PFSK-1 (cell line): ENCODE results near the gene NOC4L.

ENCODE experiments used
- POLR2AphosphoS5 ChIP-seq: IDR thresholded peaks from 2 replicates; pipeline ENCODE4 v1.6.1; 2012; ENCODE audit warnings: low read depth, mild to moderate bottlenecking, control low read depth, low read length, moderate library complexity
- REST ChIP-seq, 2 experiments: IDR thresholded peaks; 2 replicates each; pipeline versions ENCODE4 v1.6.1 to v1.8.0; 2011 to 2012; ENCODE audit warnings: low read depth in 2 of 2, low read length in 2 of 2, control low read depth in 1 of 2, inconsistent platforms in 1 of 2, mild to moderate bottlenecking in 1 of 2, moderate library complexity in 1 of 2; ENCODE audit not compliant: insufficient read depth in 1 of 2
- SIN3A ChIP-seq: IDR thresholded peaks from 2 replicates; pipeline ENCODE4 v1.6.1; 2012; ENCODE audit warnings: mild to moderate bottlenecking, low read length, moderate library complexity, borderline replicate concordance; ENCODE audit not compliant: insufficient read depth

GRCh38 chr12:132162508-132163031, 18.3 kb downstream of the NOC4L start:
- TF ChIP-seq REST (IDR thresholded peaks at IDR 0.05; ENCODE audit: insufficient read depth in 1 of 2, low read depth in 2 of 2, low read length in 2 of 2) (no peak), SIN3A (no peak), POLR2AphosphoS5 (no peak)
